GM12878 (cell line): ENCODE measurements around the gene MCOLN1. TPM values are rescaled to one million over a fixed set of nuclear protein-coding genes. Genes with fewer than 3 reads are reported as not detected.

Experiments
- ATAC-seq: fragments of 200-7000 bp; cut with Tn5 transposase; 3 replicates; pipeline ENCODE4 v1.9.1; 2020; ENCODE audit warnings: mild to moderate bottlenecking, moderate library complexity
- BruUV-seq: library from RNA; stranded (reverse); fragments of 400-500 nt; replicated peaks from 2 replicates; lab custom pipeline; 2021; lab: Mats Ljungman, UMichigan
- CTCF ChIA-PET: fragments of 300-600 bp; sonication (Branson Sonifier 250); formaldehyde crosslinking; extraction: SDS; loops from one replicate; lab custom pipeline; 2021; ENCODE audit warnings: inconsistent platforms; lab: Yijun Ruan, JAX
- POLR2A ChIA-PET: fragments of 350-600 bp; formaldehyde crosslinking; extraction: SDS; loops from one replicate; lab custom pipeline; 2021; ENCODE audit warnings: inconsistent platforms; lab: Charles Lee
- RAD21 ChIA-PET: fragments of 300-600 bp; sonication (Branson Sonifier 250); formaldehyde crosslinking; loops from one replicate; lab custom pipeline; 2023; ENCODE audit warnings: antibody characterized with exemption; ENCODE audit not compliant: unreplicated experiment; lab: Charles Lee
- SMC1A ChIA-PET: fragments of 300-600 bp; sonication (Branson Sonifier 250); formaldehyde crosslinking; loops from one replicate; lab custom pipeline; 2023; ENCODE audit not compliant: unreplicated experiment, uncharacterized antibody; lab: Charles Lee
- DNase-seq: peaks from one replicate; pipeline ENCODE4 v3.0.0-alpha.2; 2011; ENCODE audit warnings: low read depth, low spot score
- FAIRE-seq: peaks from 3 replicates; lab custom pipeline; 2011; peaks lifted over from hg19 to GRCh38; lab: Jason Lieb, UNC
- H2AFZ ChIP-seq: 2 replicates; pipeline ENCODE4 v1.6.0; 2011; ENCODE audit warnings: low read depth, low read length, control low read depth; ENCODE audit not compliant: control insufficient read depth
- H3K27ac ChIP-seq: 2 replicates; pipeline ENCODE4 v1.5.1; 2011; ENCODE audit warnings: control low read depth; ENCODE audit not compliant: control insufficient read depth, insufficient read depth
- H3K27me3 ChIP-seq, 2 experiments: replicated peaks in 1 of 2; 2 replicates each; pipeline versions ENCODE4 v1.6.0 to v1.6.1; 2011; ENCODE audit warnings: low read length in 1 of 2; ENCODE audit not compliant: control insufficient read depth in 2 of 2, insufficient read depth in 2 of 2
- H3K36me3 ChIP-seq, 2 experiments: 2 replicates each; pipeline ENCODE4 v1.5.1; 2011; ENCODE audit warnings: low read length in 1 of 2; ENCODE audit not compliant: control insufficient read depth in 2 of 2, insufficient read depth in 2 of 2
- H3K4me1 ChIP-seq: 2 replicates; pipeline ENCODE4 v1.6.1; 2011; ENCODE audit warnings: mild to moderate bottlenecking, low read length, moderate library complexity, mixed read lengths; ENCODE audit not compliant: control insufficient read depth, insufficient read depth
- H3K4me2 ChIP-seq: 2 replicates; pipeline ENCODE4 v1.6.0; 2011; ENCODE audit warnings: control low read depth; ENCODE audit not compliant: control insufficient read depth, insufficient read depth
- H3K4me3 ChIP-seq: fragments of 200-600 bp; sonication (generic); 2 replicates; pipeline ENCODE4 v1.5.1; 2016
- H3K79me2 ChIP-seq: 2 replicates; pipeline ENCODE4 v1.6.0; 2011; ENCODE audit warnings: low read length; ENCODE audit not compliant: control insufficient read depth, insufficient read depth
- H3K9ac ChIP-seq: 2 replicates; pipeline ENCODE4 v1.8.0; 2011; ENCODE audit warnings: low read length, control low read depth, mixed read lengths; ENCODE audit not compliant: control insufficient read depth, insufficient read depth
- H3K9me3 ChIP-seq: replicated peaks from 3 replicates; pipeline ENCODE4 v1.5.1; 2011; ENCODE audit warnings: mild to moderate bottlenecking, low read length; ENCODE audit not compliant: control insufficient read depth, insufficient read depth
- H4K20me1 ChIP-seq: 2 replicates; pipeline ENCODE4 v1.6.0; 2011; ENCODE audit not compliant: control insufficient read depth, insufficient read depth
- ATF7 ChIP-seq: fragments of 450-650 bp; IDR thresholded peaks from 2 replicates; pipeline ENCODE4 v1.6.1; 2016; ENCODE audit warnings: low read depth, mild to moderate bottlenecking
- CBX3 ChIP-seq: fragments of 200-600 bp; sonication (generic); IDR thresholded peaks from 2 replicates; pipeline ENCODE4 v1.6.1; 2016; ENCODE audit warnings: low read depth, borderline replicate concordance
- EP300 ChIP-seq, 2 experiments: fragments of 150-350 bp in 1 of 2; IDR thresholded peaks; 2 replicates each; pipeline ENCODE4 v1.6.1; 2011 to 2012; ENCODE audit warnings: low read depth in 2 of 2, low read length in 2 of 2, borderline replicate concordance in 1 of 2, improper control_type of control experiment in 1 of 2, inconsistent platforms in 1 of 2; ENCODE audit not compliant: control insufficient read depth in 1 of 2
- FOS ChIP-seq: IDR thresholded peaks from 3 replicates; pipeline ENCODE4 v1.6.1; 2011; ENCODE audit warnings: borderline replicate concordance; ENCODE audit not compliant: insufficient read length; ENCODE audit errors: extremely low read depth
- KDM1A ChIP-seq: fragments of 200-600 bp; sonication (generic); IDR thresholded peaks from 2 replicates; pipeline ENCODE4 v1.6.1; 2016; ENCODE audit warnings: borderline replicate concordance
- MXI1 ChIP-seq: fragments of 150-350 bp; IDR thresholded peaks from 2 replicates; pipeline ENCODE4 v1.6.1; 2011; ENCODE audit warnings: low read depth, mild to moderate bottlenecking, inconsistent platforms, low read length, improper control_type of control experiment
- MYC ChIP-seq: IDR thresholded peaks from 2 replicates; pipeline ENCODE4 v1.6.1; 2011; ENCODE audit warnings: mild to moderate bottlenecking, low read length, moderate library complexity, inconsistent platforms; ENCODE audit not compliant: insufficient read depth, insufficient replicate concordance, insufficient read length, severe bottlenecking
- NBN ChIP-seq: fragments of 450-650 bp; IDR thresholded peaks from 2 replicates; pipeline ENCODE4 v1.6.1; 2016
- RB1 ChIP-seq: fragments of 450-650 bp; formaldehyde crosslinking; IDR thresholded peaks from 2 replicates; pipeline ENCODE4 v1.6.1; 2017; ENCODE audit warnings: mild to moderate bottlenecking, borderline replicate concordance
- RBBP5 ChIP-seq: fragments of 200-600 bp; sonication (generic); conservative IDR thresholded peaks from 2 replicates; pipeline ENCODE4 v1.6.1; 2016
- RUNX3 ChIP-seq: IDR thresholded peaks from 2 replicates; pipeline ENCODE4 v1.6.1; 2012; ENCODE audit warnings: low read length, inconsistent platforms
- SMC3 ChIP-seq: IDR thresholded peaks from 2 replicates; pipeline ENCODE4 v1.6.1; 2011; ENCODE audit warnings: low read length, improper control_type of control experiment, borderline replicate concordance
- STAT1 ChIP-seq: fragments of 450-650 bp; conservative IDR thresholded peaks from 2 replicates; pipeline ENCODE4 v1.6.1; 2014; ENCODE audit warnings: antibody characterized with exemption, mild to moderate bottlenecking
- SUZ12 ChIP-seq: fragments of 200-600 bp; sonication (generic); IDR thresholded peaks from one replicate; pipeline ENCODE4 v1.6.1; 2018; ENCODE audit warnings: antibody characterized with exemption, mild to moderate bottlenecking; ENCODE audit not compliant: unreplicated experiment
- ZNF24 ChIP-seq: fragments of 450-650 bp; IDR thresholded peaks from 2 replicates; pipeline ENCODE4 v1.6.1; 2017; ENCODE audit warnings: antibody characterized with exemption, mild to moderate bottlenecking
- ZNF384 ChIP-seq: IDR thresholded peaks from 2 replicates; pipeline ENCODE4 v1.6.1; 2012; ENCODE audit warnings: low read depth, mild to moderate bottlenecking, low read length, improper control_type of control experiment, borderline replicate concordance
- WGBS: methylation state at CpG from one replicate; pipeline ENCODE4 v1.1.6; 2016; ENCODE audit warnings: low lambda C conversion rate; ENCODE audit not compliant: insufficient replicate concordance, insufficient coverage; ENCODE audit errors: missing lambda C conversion rate; 5-methylcytosine and 5-hydroxymethylcytosine counted together
- in situ Hi-C: fragments of 300-500 bp; cut with MboI; formaldehyde crosslinking; loops from 9 replicates; pipeline ENCODE4 v1.14.3; 2018; ENCODE audit warnings: mixed read lengths
- intact Hi-C: fragments of 100-400 bp; cut with micrococcal nuclease; formaldehyde crosslinking; loops from one replicate; pipeline ENCODE4 v1.14.2; 2022; ENCODE audit not compliant: unreplicated experiment
- polyA plus RNA-seq, 11 experiments: library from polyadenylated mRNA; depleted of rRNA in 4 of 11; unstranded in 6 of 11; stranded (reverse) in 5 of 11; fragments of >200 nt; fragmentation: Nextera tagmentation in 4 of 11; fragmentation: Illumina TruSeq in 1 of 11; extraction: Ambion mirVana in 4 of 11; extraction: Trizol in 1 of 11; gene quantifications; 1 replicate in 1 of 11; 2 replicates in 10 of 11; pipeline versions ENCODE4 v1.2.1 to v1.2.3, GENCODE V29; 2011 to 2016; ENCODE audit warnings: inconsistent platforms in 2 of 11, missing spikeins in 2 of 11, low read depth in 1 of 11
- total RNA-seq, 4 experiments: library from RNA; depleted of rRNA in 3 of 4; stranded (reverse); fragments of >200 nt in 3 of 4; fragmentation: Illumina TruSeq in 1 of 4; extraction: Trizol in 1 of 4; gene quantifications; 2 replicates each; pipeline versions ENCODE4 v1.2.1 to v1.2.3, GENCODE V29; 2013 to 2021
- TF ChIP-seq, protein P1 (sequence below): IDR thresholded peaks from 2 replicates; pipeline ENCODE4 v1.6.1; 2012; ENCODE audit warnings: low read length, inconsistent platforms
- TF ChIP-seq, protein P2 (sequence below): IDR thresholded peaks from 2 replicates; pipeline ENCODE4 v1.6.1; 2011; ENCODE audit warnings: mild to moderate bottlenecking, low read depth, low read length, moderate library complexity; ENCODE audit not compliant: insufficient replicate concordance
- TF ChIP-seq, protein P3 (sequence below): fragments of 450-650 bp; IDR thresholded peaks from 2 replicates; pipeline ENCODE4 v1.6.1; 2016; ENCODE audit warnings: mild to moderate bottlenecking

The MCOLN1 gene
- total and polyA plus RNA-seq, 10 of the 15 experiments (the other 5 are each of a cell fraction or from before 2014, with no cell fraction given), result 0.42 to 15.6 (median 4.9) TPM

DNA sequence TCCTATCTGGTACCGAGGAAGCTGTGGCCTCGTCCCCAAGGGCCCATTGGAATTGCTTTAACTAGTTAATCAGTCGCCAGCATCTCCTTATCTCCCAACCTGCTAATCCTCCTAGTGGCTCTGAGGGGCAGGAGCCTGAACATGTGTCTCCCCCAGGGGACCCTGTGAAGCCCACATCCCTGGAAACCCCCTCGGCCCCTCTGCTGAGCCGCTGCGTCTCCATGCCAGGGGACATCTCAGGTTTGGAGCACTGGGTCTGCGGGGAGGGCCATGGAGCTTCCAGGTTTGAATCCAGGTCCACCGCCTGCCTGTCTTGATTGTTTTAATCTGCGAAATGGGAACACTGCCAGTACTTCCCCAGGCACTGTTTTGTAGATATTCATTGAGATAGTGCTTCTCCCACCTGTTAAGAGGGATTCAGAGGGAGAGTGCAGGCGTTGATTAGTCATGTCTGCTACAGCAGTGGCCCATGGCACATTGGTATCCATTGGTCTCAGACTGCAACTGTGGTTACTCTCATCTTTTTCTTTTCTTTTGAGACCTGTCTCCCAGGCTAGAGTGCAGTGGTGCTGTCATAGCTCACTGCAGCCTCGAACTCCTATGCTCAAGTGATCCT lies 19.5 kb downstream of the MCOLN1 start:
- Histone ChIP-seq H3K36me3 (peaks cover 0 to 9% of the 10 kb centered on the region in 2 experiments; a peak in 3 of 4 replicates), H4K20me1 (no peaks in the 10 kb centered on the region), H3K79me2 (no peaks in the 10 kb centered on the region), H3K4me1 (peaks cover 3% of the 10 kb centered on the region; the same call in 1 of the 2 replicates), H3K4me2 (no peak overlapping the region), H2AFZ (no peak overlapping the region), H3K27ac (no peak overlapping the region), H3K9ac (no peak overlapping the region), H3K27me3 (no peaks in the 10 kb centered on the region), H3K9me3 (no peaks in the 10 kb centered on the region), H3K4me3 (no peak overlapping the region)
- ChIA-PET POLR2A (interaction anchor here (0.5 kb wide), 1 partner anchor 364 kb away, joined by 4 read pairs; no protein-coding TSS in a partner anchor), CTCF (no interaction called here), SMC1A (no interaction called here), RAD21 (no interaction called here)
- in situ Hi-C loops (no loop called here), intact Hi-C loops (no loop called here)
- TF ChIP-seq SMC3 (no peak), ZNF24 (no peak), ATF7 (no peak), MXI1 (no peak), NBN (no peak), SUZ12 (no peak), RB1 (no peak), STAT1 (no peak), ZNF384 (no peak), MYC (no peak), FOS (no peak), CBX3 (no peak), RBBP5 (no peak), RUNX3 (no peak), KDM1A (no peak), EP300 (IDR thresholded peaks at IDR 0.05; ENCODE audit: borderline replicate concordance in 1 of 2, control insufficient read depth in 1 of 2, low read depth in 2 of 2, low read length in 2 of 2) (no peak)
- TF ChIP-seq, protein P1, sequence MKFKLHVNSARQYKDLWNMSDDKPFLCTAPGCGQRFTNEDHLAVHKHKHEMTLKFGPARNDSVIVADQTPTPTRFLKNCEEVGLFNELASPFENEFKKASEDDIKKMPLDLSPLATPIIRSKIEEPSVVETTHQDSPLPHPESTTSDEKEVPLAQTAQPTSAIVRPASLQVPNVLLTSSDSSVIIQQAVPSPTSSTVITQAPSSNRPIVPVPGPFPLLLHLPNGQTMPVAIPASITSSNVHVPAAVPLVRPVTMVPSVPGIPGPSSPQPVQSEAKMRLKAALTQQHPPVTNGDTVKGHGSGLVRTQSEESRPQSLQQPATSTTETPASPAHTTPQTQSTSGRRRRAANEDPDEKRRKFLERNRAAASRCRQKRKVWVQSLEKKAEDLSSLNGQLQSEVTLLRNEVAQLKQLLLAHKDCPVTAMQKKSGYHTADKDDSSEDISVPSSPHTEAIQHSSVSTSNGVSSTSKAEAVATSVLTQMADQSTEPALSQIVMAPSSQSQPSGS, result no peak
- TF ChIP-seq, protein P2, sequence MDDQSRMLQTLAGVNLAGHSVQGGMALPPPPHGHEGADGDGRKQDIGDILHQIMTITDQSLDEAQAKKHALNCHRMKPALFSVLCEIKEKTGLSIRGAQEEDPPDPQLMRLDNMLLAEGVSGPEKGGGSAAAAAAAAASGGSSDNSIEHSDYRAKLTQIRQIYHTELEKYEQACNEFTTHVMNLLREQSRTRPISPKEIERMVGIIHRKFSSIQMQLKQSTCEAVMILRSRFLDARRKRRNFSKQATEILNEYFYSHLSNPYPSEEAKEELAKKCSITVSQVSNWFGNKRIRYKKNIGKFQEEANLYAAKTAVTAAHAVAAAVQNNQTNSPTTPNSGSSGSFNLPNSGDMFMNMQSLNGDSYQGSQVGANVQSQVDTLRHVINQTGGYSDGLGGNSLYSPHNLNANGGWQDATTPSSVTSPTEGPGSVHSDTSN, result no peak
- TF ChIP-seq, protein P3, sequence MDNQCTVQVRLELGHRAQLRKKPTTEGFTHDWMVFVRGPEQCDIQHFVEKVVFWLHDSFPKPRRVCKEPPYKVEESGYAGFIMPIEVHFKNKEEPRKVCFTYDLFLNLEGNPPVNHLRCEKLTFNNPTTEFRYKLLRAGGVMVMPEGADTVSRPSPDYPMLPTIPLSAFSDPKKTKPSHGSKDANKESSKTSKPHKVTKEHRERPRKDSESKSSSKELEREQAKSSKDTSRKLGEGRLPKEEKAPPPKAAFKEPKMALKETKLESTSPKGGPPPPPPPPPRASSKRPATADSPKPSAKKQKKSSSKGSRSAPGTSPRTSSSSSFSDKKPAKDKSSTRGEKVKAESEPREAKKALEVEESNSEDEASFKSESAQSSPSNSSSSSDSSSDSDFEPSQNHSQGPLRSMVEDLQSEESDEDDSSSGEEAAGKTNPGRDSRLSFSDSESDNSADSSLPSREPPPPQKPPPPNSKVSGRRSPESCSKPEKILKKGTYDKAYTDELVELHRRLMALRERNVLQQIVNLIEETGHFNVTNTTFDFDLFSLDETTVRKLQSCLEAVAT, result no peak
- WGBS, result 95% methylated on average over 10 of the region's 11 CpGs
- FAIRE-seq (no peak), DNase-seq (no peak), ATAC-seq (no peak)
- no TSS peak for BruUV-seq
